GM18502 (cell line): ENCODE results near the gene RIOK1.
"Not testable (repeated sequence)": the region's sequence is repeated elsewhere in the genome, so short reads cannot be mapped to it uniquely, and the experiment has no call there.

Source experiments
- ATAC-seq: cut with Tn5 transposase; IDR thresholded peaks from one replicate; pipeline ENCODE4 v1.9.1; 2021; ENCODE audit warnings: mild to moderate bottlenecking; ENCODE audit not compliant: unreplicated experiment, poor library complexity

The RIOK1 gene

GRCh38 chr6:7389451-7390225 lies at the start of gene RIOK1, which contains the start of gene CAGE1:
RIOK1 (plus strand) TSS chr6:7389808; CDS start chr6:7390003, 195 bp downstream.
CAGE1 (minus strand) TSS chr6:7389742; CDS start chr6:7387173, 2,569 bp downstream.
- ATAC-seq = peak; percentile 98

- no peak for ATAC-seq
These were observed 48.3 kb upstream of the RIOK1 start for GRCh38 chr6:7341271-7341670.

- ATAC-seq = peak; percentile 50
These were observed 47.4 kb upstream of the RIOK1 start for GRCh38 chr6:7341989-7342742.

GRCh38 chr6:7343546-7344475 lies 45.8 kb upstream of the RIOK1 start:
- ATAC-seq = no peak

- not testable (repeated sequence) for ATAC-seq
These were observed 44.7 kb upstream of the RIOK1 start for GRCh38 chr6:7344773-7345450.

GRCh38 chr6:7347551-7347997 lies 42.0 kb upstream of the RIOK1 start:
- not testable (repeated sequence) for ATAC-seq

- not testable (repeated sequence) for ATAC-seq
These were observed 39.0 kb upstream of the RIOK1 start for GRCh38 chr6:7350591-7350990.

GRCh38 chr6:7351916-7352315 lies 37.7 kb upstream of the RIOK1 start:
- ATAC-seq = not testable (repeated sequence)

- ATAC-seq = no peak
These were observed 22.2 kb upstream of the RIOK1 start for GRCh38 chr6:7367408-7367807.

GRCh38 chr6:7373739-7374138 lies 15.9 kb upstream of the RIOK1 start:
- ATAC-seq = no peak

GRCh38 chr6:7377961-7378360 lies 11.6 kb upstream of the RIOK1 start:
- ATAC-seq = no peak

GRCh38 chr6:7378740-7379139 lies 10.9 kb upstream of the RIOK1 start:
- ATAC-seq = no peak

GRCh38 chr6:7381092-7381491 lies 8.5 kb upstream of the RIOK1 start:
- no peak for ATAC-seq

- no peak for ATAC-seq
These were observed 502 bp upstream of the RIOK1 start for GRCh38 chr6:7389162-7389450.

GRCh38 chr6:7390226-7390878 lies 744 bp downstream of the RIOK1 start:
- ATAC-seq = peak; percentile 11

- no peak for ATAC-seq
These were observed 1.5 kb downstream of the RIOK1 start for GRCh38 chr6:7391151-7391550.

GRCh38 chr6:7392402-7392801 lies 2.8 kb downstream of the RIOK1 start:
- no peak for ATAC-seq

- no peak for ATAC-seq
These were observed 11.5 kb downstream of the RIOK1 start for GRCh38 chr6:7401075-7401474.

- ATAC-seq = no peak
These were observed 13.1 kb downstream of the RIOK1 start for GRCh38 chr6:7402716-7403115.
